Neuronal stem cell (in vitro differentiated cells): Measurements from ENCODE around the gene PSORS1C2.

Experiments used
- DNase-seq: peaks from one replicate; pipeline ENCODE4 v3.0.0-alpha.2; 2013; ENCODE audit warnings: low spot score
- H2AFZ ChIP-seq: one replicate; pipeline ENCODE4 v1.6.1; 2013; ENCODE audit warnings: mild to moderate bottlenecking, low read length, inconsistent platforms
- H2AK5ac ChIP-seq: 2 replicates; pipeline ENCODE4 v1.6.1; 2013; ENCODE audit warnings: low read depth, mild to moderate bottlenecking, inconsistent platforms, low read length, moderate library complexity, mixed read lengths
- H2BK120ac ChIP-seq: 2 replicates; pipeline ENCODE4 v1.6.1; 2013; ENCODE audit warnings: low read depth, mild to moderate bottlenecking, inconsistent platforms, low read length, moderate library complexity, mixed read lengths
- H2BK12ac ChIP-seq: one replicate; pipeline ENCODE4 v1.6.1; 2013; ENCODE audit warnings: low read length, inconsistent platforms
- H2BK15ac ChIP-seq: 2 replicates; pipeline ENCODE4 v1.6.1; 2013; ENCODE audit warnings: mild to moderate bottlenecking, low read length, inconsistent platforms, mixed read lengths
- H2BK5ac ChIP-seq: one replicate; pipeline ENCODE4 v1.6.1; 2013; ENCODE audit warnings: inconsistent platforms, mild to moderate bottlenecking, low read length, moderate library complexity
- H3K14ac ChIP-seq: one replicate; pipeline ENCODE4 v1.6.1; 2013; ENCODE audit warnings: low read length, inconsistent platforms
- H3K18ac ChIP-seq: 2 replicates; pipeline ENCODE4 v1.6.1; 2013; ENCODE audit warnings: low read length, inconsistent platforms
- H3K23ac ChIP-seq: 2 replicates; pipeline ENCODE4 v1.6.1; 2013; ENCODE audit warnings: low read depth, mild to moderate bottlenecking, mixed read lengths, low read length, inconsistent platforms; ENCODE audit not compliant: poor library complexity
- H3K27ac ChIP-seq: replicated peaks from 3 replicates; pipeline ENCODE4 v1.5.1; 2013; ENCODE audit warnings: low read length, inconsistent platforms
- H3K27me3 ChIP-seq, 3 experiments: 2 replicates each; pipeline ENCODE4 v1.6.1; 2013; ENCODE audit warnings: low read length in 3 of 3, mild to moderate bottlenecking in 2 of 3, inconsistent platforms in 1 of 3, low read depth in 1 of 3, mixed read lengths in 1 of 3, moderate library complexity in 1 of 3; ENCODE audit not compliant: control insufficient read depth in 3 of 3, insufficient read depth in 3 of 3
- H3K36me3 ChIP-seq, 2 donors: replicated peaks in 1 of 2; 2 replicates each; pipeline ENCODE4 v1.6.1; 2013; ENCODE audit warnings: low read length in 2 of 2; ENCODE audit not compliant: control insufficient read depth in 2 of 2, insufficient read depth in 2 of 2
- H3K4ac ChIP-seq: 2 replicates; pipeline ENCODE4 v1.6.1; 2013; ENCODE audit warnings: inconsistent platforms, mild to moderate bottlenecking, low read length, moderate library complexity
- H3K4me1 ChIP-seq, 2 donors: 1 replicate in 1 of 2; 2 replicates in 1 of 2; pipeline ENCODE4 v1.6.1; 2013; ENCODE audit warnings: low read length in 2 of 2, low read depth in 1 of 2; ENCODE audit not compliant: control insufficient read depth in 2 of 2, insufficient read depth in 1 of 2
- H3K4me2 ChIP-seq: one replicate; pipeline ENCODE4 v1.6.1; 2013; ENCODE audit warnings: mild to moderate bottlenecking, low read length, inconsistent platforms; ENCODE audit not compliant: insufficient read depth, poor library complexity, severe bottlenecking
- H3K4me3 ChIP-seq, 2 donors: 2 replicates each; pipeline ENCODE4 v1.5.1; 2013; ENCODE audit warnings: low read length in 2 of 2, mild to moderate bottlenecking in 2 of 2, inconsistent platforms in 1 of 2, moderate library complexity in 1 of 2
- H3K79me1 ChIP-seq: one replicate; pipeline ENCODE4 v1.6.1; 2013; ENCODE audit warnings: low read depth, mild to moderate bottlenecking, inconsistent platforms, low read length, moderate library complexity
- H3K9ac ChIP-seq: one replicate; pipeline ENCODE4 v1.6.1; 2013; ENCODE audit warnings: mild to moderate bottlenecking, low read depth, low read length, inconsistent platforms; ENCODE audit not compliant: poor library complexity
- H3K9me3 ChIP-seq, 2 donors: replicated peaks in 1 of 2; 2 replicates each; pipeline versions ENCODE3 to v1.6.1; 2013; ENCODE audit warnings: low read length in 2 of 2, mild to moderate bottlenecking in 2 of 2, inconsistent platforms in 1 of 2, low read depth in 1 of 2, mixed read lengths in 1 of 2, moderate library complexity in 1 of 2; ENCODE audit not compliant: control insufficient read depth in 2 of 2, insufficient read depth in 1 of 2
- H4K8ac ChIP-seq: one replicate; pipeline ENCODE4 v1.6.1; 2013; ENCODE audit warnings: low read depth, mild to moderate bottlenecking, inconsistent platforms, low read length, moderate library complexity
- H4K91ac ChIP-seq: one replicate; pipeline ENCODE4 v1.6.1; 2013; ENCODE audit warnings: low read length, low read depth, mild to moderate bottlenecking, inconsistent platforms; ENCODE audit not compliant: poor library complexity
- WGBS, 2 donors: extraction: QIAGEN DNeasy Blood & Tissue Kit; methylation state at CpG; one replicate each; pipeline ENCODE4 v1.1.7; 2013; ENCODE audit warnings: missing lambda C conversion rate in 2 of 2, mixed read lengths in 1 of 2; ENCODE audit not compliant: insufficient read length in 2 of 2, insufficient replicate concordance in 1 of 2; ENCODE audit errors: extremely low coverage in 2 of 2; 5-methylcytosine and 5-hydroxymethylcytosine counted together

The PSORS1C2 gene

DNA sequence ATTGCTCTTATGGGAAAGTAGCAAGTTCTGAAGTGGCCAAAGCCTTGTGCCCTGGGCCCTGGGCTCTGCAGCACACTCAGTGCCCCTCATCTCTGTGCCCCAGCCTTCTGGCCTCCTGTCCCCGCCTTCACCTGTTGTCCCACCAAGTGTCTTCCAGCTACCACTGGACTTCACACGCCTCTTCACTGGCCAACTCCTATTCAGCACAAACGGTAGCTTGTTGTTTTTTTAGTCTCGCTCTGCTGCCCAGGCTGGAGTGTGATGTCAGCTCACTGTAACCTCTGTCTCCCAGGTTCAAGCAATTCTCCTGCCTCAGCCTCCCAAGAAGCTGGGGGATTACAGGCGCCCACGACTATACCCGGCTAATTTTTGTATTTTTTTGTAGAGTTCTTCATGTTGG is 13.9 kb upstream of the PSORS1C2 start:
- H3K4ac ChIP-seq: no peak overlapping the region
- H3K27ac ChIP-seq: no peak overlapping the region
- no CpG with 5 or more reads among the region's 7 CpGs for WGBS, 2 donors

DNA sequence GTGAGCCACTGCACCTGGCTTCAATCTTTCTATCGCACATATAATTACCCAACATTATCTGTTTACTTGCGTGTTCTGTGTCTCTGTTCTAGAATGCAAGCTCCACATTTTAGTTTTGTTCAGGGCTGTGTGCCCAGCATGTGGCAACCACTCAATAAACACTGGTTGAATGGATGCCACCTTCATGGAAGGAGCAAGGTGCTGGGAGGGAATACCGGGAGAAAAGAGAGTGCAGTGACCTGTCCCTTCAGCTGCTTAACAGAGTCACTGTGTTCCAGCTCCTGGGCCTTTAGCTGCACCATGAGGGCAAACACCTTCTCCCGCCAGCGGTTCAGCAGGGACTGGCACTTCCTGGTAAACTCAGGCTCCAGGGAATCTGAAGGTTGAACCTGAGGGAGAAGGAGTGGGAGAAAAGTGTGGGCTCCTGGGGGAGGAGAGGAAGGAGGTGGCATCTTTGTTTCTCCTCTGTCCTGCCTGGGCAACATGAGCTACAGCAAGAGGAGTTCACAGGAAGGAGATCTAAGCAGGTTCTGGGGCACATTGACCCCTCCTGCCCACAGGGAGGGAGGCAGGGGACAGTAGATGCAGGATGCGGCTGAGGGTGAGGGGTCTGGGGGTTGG is 11.1 kb upstream of the PSORS1C2 start:
- Histone ChIP-seq H2AFZ (no peak overlapping the region), H2AK5ac (no peak overlapping the region), H3K27ac (no peak overlapping the region), H3K23ac (peak overlapping the region; percentile 8), H4K91ac (no peak overlapping the region), H2BK12ac (no peak overlapping the region), H3K14ac (no peak overlapping the region), H3K4me2 (no peak overlapping the region), H3K79me1 (peaks cover 2% of the 10 kb centered on the region), H3K36me3 (peaks cover 31 to 60% of the 10 kb centered on the region in 2 donors), H3K9me3 (no peaks in the 10 kb centered on the region), H2BK120ac (no peak overlapping the region), H3K27me3 (no peaks in the 10 kb centered on the region), H2BK5ac (no peak overlapping the region), H3K4me1 (no peaks in the 10 kb centered on the region), H3K18ac (no peak overlapping the region), H4K8ac (no peak overlapping the region), H3K4ac (no peak overlapping the region), H3K4me3 (no peak overlapping the region), H3K9ac (peak overlapping the region; percentile 30), H2BK15ac (no peak overlapping the region)
- no peak for DNase-seq
- WGBS, 2 donors: no CpG with 5 or more reads among the region's 6 CpGs

More for the DNA sequence above, 13.9 kb upstream of the PSORS1C2 start:
- no peak overlapping the region for H3K14ac ChIP-seq
- no peaks in the 10 kb centered on the region for H3K27me3 ChIP-seq
- no peak overlapping the region for H2BK15ac ChIP-seq
- no peak overlapping the region for H2BK120ac ChIP-seq
- no peak overlapping the region for H3K9ac ChIP-seq
- peaks cover 5% of the 10 kb centered on the region in 2 donors for H3K4me1 ChIP-seq
- no peak overlapping the region for H4K8ac ChIP-seq
- H3K4me2 ChIP-seq: no peak overlapping the region
- no peak overlapping the region for H4K91ac ChIP-seq
- H2AK5ac ChIP-seq: no peak overlapping the region
- peaks cover 2% of the 10 kb centered on the region for H3K79me1 ChIP-seq
- H3K18ac ChIP-seq: no peak overlapping the region
- H2BK12ac ChIP-seq: no peak overlapping the region
- no peaks in the 10 kb centered on the region for H3K9me3 ChIP-seq
- H3K36me3 ChIP-seq: peaks cover 33 to 59% of the 10 kb centered on the region in 2 donors
- H3K23ac ChIP-seq: no peak overlapping the region
- H2AFZ ChIP-seq: no peak overlapping the region
- H2BK5ac ChIP-seq: no peak overlapping the region
- H3K4me3 ChIP-seq: no peak overlapping the region
- DNase-seq: no peak

DNA sequence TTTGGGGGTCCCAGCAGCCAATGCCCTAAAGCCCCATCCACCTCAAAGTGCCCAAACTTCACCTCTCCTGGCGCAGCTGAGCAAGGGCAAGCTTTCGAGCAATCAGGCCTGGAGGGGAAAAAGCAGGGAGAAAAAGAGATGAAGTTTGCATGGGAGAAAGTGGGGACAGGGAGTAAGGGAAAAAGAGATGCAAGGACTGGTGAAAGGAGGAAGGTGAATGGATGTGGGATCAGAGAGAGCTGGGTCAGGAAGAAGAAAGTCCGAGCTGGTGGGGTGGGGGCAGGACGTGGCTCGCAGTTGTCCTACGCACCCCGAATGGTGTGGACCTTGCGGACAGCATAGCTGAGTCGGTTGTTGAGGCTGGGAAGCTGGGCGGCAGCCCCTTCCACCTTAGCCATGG is 6.5 kb upstream of the PSORS1C2 start:
- H3K14ac ChIP-seq: no peak overlapping the region
- H4K8ac ChIP-seq: no peak overlapping the region
- H2AFZ ChIP-seq: no peak overlapping the region
- no peak overlapping the region for H2BK120ac ChIP-seq
- no peak for DNase-seq
- H2AK5ac ChIP-seq: no peak overlapping the region
- no peak overlapping the region for H2BK5ac ChIP-seq
- H3K79me1 ChIP-seq: no peaks in the 10 kb centered on the region
- H3K4me3 ChIP-seq: no peak overlapping the region
- no peak overlapping the region for H3K18ac ChIP-seq
- no peak overlapping the region for H2BK15ac ChIP-seq
- WGBS, 2 donors: no CpG with 5 or more reads among the region's 10 CpGs
- no peaks in the 10 kb centered on the region for H3K27me3 ChIP-seq
- no peak overlapping the region for H3K27ac ChIP-seq
- H4K91ac ChIP-seq: no peak overlapping the region
- no peak overlapping the region for H3K23ac ChIP-seq
- peaks cover 0 to 6% of the 10 kb centered on the region in 2 donors for H3K4me1 ChIP-seq
- H3K36me3 ChIP-seq: peaks cover 27 to 67% of the 10 kb centered on the region in 2 donors
- no peak overlapping the region for H3K4ac ChIP-seq
- H2BK12ac ChIP-seq: no peak overlapping the region
- no peaks in the 10 kb centered on the region for H3K9me3 ChIP-seq
- H3K9ac ChIP-seq: no peak overlapping the region
- H3K4me2 ChIP-seq: no peak overlapping the region

DNA sequence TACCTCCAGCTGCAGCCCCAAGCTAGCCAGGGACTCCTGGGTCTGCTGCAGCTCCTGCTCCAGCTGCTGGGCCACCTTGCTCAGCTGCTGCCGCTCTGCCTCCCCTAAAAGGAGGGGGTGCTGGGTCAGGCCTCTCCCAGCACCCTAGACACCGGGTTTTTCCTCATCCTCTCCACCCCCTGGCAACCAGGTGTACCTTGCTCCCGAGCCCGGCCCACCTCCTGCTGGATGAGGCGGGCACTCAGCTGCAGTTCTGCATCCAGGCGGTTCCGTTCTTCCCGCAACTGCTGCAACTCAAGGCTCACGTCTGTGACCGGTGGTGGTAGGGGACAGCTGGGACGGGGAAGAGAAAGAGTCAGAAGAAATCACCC is 6.1 kb upstream of the PSORS1C2 start:
- H3K9me3 ChIP-seq: no peaks in the 10 kb centered on the region
- H3K4me2 ChIP-seq: no peak overlapping the region
- H2AFZ ChIP-seq: no peak overlapping the region
- no peaks in the 10 kb centered on the region for H3K27me3 ChIP-seq
- H2BK12ac ChIP-seq: no peak overlapping the region
- no peak overlapping the region for H2BK15ac ChIP-seq
- no peak overlapping the region for H4K91ac ChIP-seq
- peak overlapping the region; percentile 55 for H3K23ac ChIP-seq
- no peak overlapping the region for H3K4me3 ChIP-seq
- H3K9ac ChIP-seq: no peak overlapping the region
- H3K4me1 ChIP-seq: peaks cover 0 to 7% of the 10 kb centered on the region in 2 donors
- H4K8ac ChIP-seq: no peak overlapping the region
- no peak overlapping the region for H2BK5ac ChIP-seq
- no peak overlapping the region for H3K14ac ChIP-seq
- no peak for DNase-seq
- no CpG with 5 or more reads among the region's 11 CpGs for WGBS, 2 donors
- H2BK120ac ChIP-seq: no peak overlapping the region
- H3K36me3 ChIP-seq: peaks cover 22 to 62% of the 10 kb centered on the region in 2 donors
- no peak overlapping the region for H3K4ac ChIP-seq
- no peak overlapping the region for H2AK5ac ChIP-seq
- H3K79me1 ChIP-seq: no peaks in the 10 kb centered on the region
- H3K27ac ChIP-seq: no peak overlapping the region
- H3K18ac ChIP-seq: no peak overlapping the region
